ENCODE results near the gene RELT. TPM values are rescaled to one million over a fixed set of nuclear protein-coding genes. Genes with fewer than 3 reads are reported as not detected.

The RELT gene
- total and polyA plus RNA-seq, 2 of the 13 experiments (the other 11 are each of a cell fraction or from before 2014, with no cell fraction given), result 2.5 to 4.7 TPM

DNA sequence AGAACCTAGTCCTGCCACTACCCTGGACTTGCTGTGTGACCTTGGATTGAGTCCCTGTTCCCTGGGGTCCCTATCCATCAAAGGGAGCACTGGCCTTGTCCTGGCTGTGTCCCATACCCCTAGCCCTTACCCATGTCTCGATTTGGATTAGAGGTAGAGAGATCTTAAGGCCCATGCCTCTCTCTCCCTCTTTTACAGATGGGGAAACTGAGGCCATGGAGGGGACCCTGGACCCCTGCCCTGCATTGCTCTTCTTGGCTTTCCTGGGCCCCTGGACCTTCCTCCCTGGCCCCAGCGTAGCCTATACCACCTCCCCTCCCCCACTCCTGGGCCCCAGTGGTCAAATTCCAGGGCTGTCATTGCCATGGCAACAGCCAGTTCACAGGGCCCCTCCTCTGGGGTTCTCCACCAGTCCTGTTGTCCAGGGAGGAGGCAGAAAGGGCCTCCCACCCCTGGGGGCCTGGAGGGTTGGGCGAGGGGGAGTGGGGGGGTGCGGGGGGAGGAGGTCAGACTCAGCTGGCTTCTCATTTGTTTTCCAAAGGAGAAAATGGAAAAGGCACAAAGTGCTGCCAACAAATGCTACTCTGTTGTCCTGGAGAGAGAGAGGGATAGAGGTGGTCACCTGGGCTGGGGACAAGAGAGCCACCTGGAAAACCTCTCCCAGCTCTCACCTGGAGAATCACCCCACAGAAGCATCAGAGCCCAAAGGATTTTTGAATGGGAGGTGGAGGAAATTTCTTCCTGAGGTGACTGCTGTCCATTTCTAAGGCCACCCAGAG, 44.9 kb upstream of the RELT start (continued):
- TF ChIP-seq, protein P1, sequence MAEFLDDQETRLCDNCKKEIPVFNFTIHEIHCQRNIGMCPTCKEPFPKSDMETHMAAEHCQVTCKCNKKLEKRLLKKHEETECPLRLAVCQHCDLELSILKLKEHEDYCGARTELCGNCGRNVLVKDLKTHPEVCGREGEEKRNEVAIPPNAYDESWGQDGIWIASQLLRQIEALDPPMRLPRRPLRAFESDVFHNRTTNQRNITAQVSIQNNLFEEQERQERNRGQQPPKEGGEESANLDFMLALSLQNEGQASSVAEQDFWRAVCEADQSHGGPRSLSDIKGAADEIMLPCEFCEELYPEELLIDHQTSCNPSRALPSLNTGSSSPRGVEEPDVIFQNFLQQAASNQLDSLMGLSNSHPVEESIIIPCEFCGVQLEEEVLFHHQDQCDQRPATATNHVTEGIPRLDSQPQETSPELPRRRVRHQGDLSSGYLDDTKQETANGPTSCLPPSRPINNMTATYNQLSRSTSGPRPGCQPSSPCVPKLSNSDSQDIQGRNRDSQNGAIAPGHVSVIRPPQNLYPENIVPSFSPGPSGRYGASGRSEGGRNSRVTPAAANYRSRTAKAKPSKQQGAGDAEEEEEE (CRISPR knock-in tag; IDR thresholded peaks at IDR 0.05; ENCODE audit: borderline replicate concordance), result no peak
- TF ChIP-seq, protein P2, sequence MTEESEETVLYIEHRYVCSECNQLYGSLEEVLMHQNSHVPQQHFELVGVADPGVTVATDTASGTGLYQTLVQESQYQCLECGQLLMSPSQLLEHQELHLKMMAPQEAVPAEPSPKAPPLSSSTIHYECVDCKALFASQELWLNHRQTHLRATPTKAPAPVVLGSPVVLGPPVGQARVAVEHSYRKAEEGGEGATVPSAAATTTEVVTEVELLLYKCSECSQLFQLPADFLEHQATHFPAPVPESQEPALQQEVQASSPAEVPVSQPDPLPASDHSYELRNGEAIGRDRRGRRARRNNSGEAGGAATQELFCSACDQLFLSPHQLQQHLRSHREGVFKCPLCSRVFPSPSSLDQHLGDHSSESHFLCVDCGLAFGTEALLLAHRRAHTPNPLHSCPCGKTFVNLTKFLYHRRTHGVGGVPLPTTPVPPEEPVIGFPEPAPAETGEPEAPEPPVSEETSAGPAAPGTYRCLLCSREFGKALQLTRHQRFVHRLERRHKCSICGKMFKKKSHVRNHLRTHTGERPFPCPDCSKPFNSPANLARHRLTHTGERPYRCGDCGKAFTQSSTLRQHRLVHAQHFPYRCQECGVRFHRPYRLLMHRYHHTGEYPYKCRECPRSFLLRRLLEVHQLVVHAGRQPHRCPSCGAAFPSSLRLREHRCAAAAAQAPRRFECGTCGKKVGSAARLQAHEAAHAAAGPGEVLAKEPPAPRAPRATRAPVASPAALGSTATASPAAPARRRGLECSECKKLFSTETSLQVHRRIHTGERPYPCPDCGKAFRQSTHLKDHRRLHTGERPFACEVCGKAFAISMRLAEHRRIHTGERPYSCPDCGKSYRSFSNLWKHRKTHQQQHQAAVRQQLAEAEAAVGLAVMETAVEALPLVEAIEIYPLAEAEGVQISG (CRISPR knock-in tag; IDR thresholded peaks at IDR 0.05), result no peak
- TF ChIP-seq ZNF441 (CRISPR knock-in tag; IDR thresholded peaks at IDR 0.05; ENCODE audit: borderline replicate concordance), result no peak
- TF ChIP-seq ZNF572 (CRISPR knock-in tag; IDR thresholded peaks at IDR 0.05), result 0 out of 2 replicates have a peak, but pooled peaks have one; percentile 57
- no peak for TF ChIP-seq PLRG1 (conservative IDR thresholded peaks at IDR 0.05)
- no peak for TF ChIP-seq ZNF253 (CRISPR knock-in tag; IDR thresholded peaks at IDR 0.05; ENCODE audit: borderline replicate concordance)
- TF ChIP-seq, protein P3, sequence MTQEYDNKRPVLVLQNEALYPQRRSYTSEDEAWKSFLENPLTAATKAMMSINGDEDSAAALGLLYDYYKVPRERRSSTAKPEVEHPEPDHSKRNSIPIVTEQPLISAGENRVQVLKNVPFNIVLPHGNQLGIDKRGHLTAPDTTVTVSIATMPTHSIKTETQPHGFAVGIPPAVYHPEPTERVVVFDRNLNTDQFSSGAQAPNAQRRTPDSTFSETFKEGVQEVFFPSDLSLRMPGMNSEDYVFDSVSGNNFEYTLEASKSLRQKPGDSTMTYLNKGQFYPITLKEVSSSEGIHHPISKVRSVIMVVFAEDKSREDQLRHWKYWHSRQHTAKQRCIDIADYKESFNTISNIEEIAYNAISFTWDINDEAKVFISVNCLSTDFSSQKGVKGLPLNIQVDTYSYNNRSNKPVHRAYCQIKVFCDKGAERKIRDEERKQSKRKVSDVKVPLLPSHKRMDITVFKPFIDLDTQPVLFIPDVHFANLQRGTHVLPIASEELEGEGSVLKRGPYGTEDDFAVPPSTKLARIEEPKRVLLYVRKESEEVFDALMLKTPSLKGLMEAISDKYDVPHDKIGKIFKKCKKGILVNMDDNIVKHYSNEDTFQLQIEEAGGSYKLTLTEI (CRISPR knock-in tag; conservative IDR thresholded peaks at IDR 0.05), result no peak
- TF ChIP-seq CREB1 (IDR thresholded peaks at IDR 0.05), result no peak
- TF ChIP-seq CREB1 (CRISPR knock-in tag; IDR thresholded peaks at IDR 0.05), result no peak
- TF ChIP-seq ZNF143 (CRISPR knock-in tag; IDR thresholded peaks at IDR 0.05), result no peak
- TF ChIP-seq RFX5 (IDR thresholded peaks at IDR 0.05; ENCODE audit: low read depth, low read length), result peak; percentile 62; the same call in 1 of the 2 replicates
- peak; percentile 72; the same call in 1 of the 2 replicates for TF ChIP-seq ELF4 (CRISPR knock-in tag; IDR thresholded peaks at IDR 0.05; ENCODE audit: borderline replicate concordance)
- no peak; the same call in 1 of the 2 replicates for TF ChIP-seq ZNF589 (CRISPR knock-in tag; conservative IDR thresholded peaks at IDR 0.05)
- TF ChIP-seq NCOR1 (IDR thresholded peaks at IDR 0.05; ENCODE audit: borderline replicate concordance, low read length), result peak; percentile 85
- TF ChIP-seq ZNF317 (CRISPR knock-in tag; IDR thresholded peaks at IDR 0.05), result no peak
- TF ChIP-seq ZSCAN20 (CRISPR knock-in tag; IDR thresholded peaks at IDR 0.05; ENCODE audit: borderline replicate concordance), result no peak
- TF ChIP-seq, protein P4, sequence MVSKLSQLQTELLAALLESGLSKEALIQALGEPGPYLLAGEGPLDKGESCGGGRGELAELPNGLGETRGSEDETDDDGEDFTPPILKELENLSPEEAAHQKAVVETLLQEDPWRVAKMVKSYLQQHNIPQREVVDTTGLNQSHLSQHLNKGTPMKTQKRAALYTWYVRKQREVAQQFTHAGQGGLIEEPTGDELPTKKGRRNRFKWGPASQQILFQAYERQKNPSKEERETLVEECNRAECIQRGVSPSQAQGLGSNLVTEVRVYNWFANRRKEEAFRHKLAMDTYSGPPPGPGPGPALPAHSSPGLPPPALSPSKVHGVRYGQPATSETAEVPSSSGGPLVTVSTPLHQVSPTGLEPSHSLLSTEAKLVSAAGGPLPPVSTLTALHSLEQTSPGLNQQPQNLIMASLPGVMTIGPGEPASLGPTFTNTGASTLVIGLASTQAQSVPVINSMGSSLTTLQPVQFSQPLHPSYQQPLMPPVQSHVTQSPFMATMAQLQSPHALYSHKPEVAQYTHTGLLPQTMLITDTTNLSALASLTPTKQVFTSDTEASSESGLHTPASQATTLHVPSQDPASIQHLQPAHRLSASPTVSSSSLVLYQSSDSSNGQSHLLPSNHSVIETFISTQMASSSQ (IDR thresholded peaks at IDR 0.05; ENCODE audit: low read depth), result no peak; the same call in 1 of the 2 replicates
- TF ChIP-seq, protein P4 (CRISPR knock-in tag; IDR thresholded peaks at IDR 0.05; ENCODE audit: borderline replicate concordance), result peak; percentile 38; the same call in 1 of the 2 replicates
- TF ChIP-seq HOXD1 (CRISPR knock-in tag; IDR thresholded peaks at IDR 0.05), result no peak
